Activated T-helper 1 cell treated with anti-CD3 and anti-CD28 coated beads, Interleukin-12 subunit alpha, Interleukin-12 subunit beta, Interleukin-2, Interleukin-4 antibody, amounts not matched to agents 30 ng/mL and 10 ng/mL and 1 ng/mL, durations not matched to agents 14 hours and 24 hours and 36 hours (primary cell): Measurements from ENCODE around the gene NFIB. TPM values are rescaled to one million over a fixed set of nuclear protein-coding genes. Genes with fewer than 3 reads are reported as not detected.
A peak's percentile ranks its signal among the peaks of the same experiment; 100 is the strongest.

Source experiments
- DNase-seq: peaks from one replicate; pipeline ENCODE4 v3.0.0; 2021; ENCODE audit warnings: low spot score
- H3K27ac Mint-ChIP-seq: one replicate; pipeline ENCODE4 v1.8.0; 2021; ENCODE audit warnings: mild to moderate bottlenecking, mixed read lengths
- H3K27me3 Mint-ChIP-seq: one replicate; pipeline ENCODE4 v1.8.0; 2022; ENCODE audit warnings: mild to moderate bottlenecking, moderate library complexity, mixed read lengths; ENCODE audit not compliant: insufficient read depth
- H3K36me3 Mint-ChIP-seq: one replicate; pipeline ENCODE4 v1.8.0; 2021; ENCODE audit warnings: low read depth, mixed read lengths
- H3K4me1 Mint-ChIP-seq: one replicate; pipeline ENCODE4 v1.8.0; 2021; ENCODE audit warnings: low read depth, mixed read lengths
- H3K4me3 Mint-ChIP-seq: one replicate; pipeline ENCODE4 v1.8.0; 2021; ENCODE audit warnings: mild to moderate bottlenecking, moderate library complexity, mixed read lengths
- H3K9me3 Mint-ChIP-seq: one replicate; pipeline ENCODE4 v1.8.0; 2021; ENCODE audit warnings: mixed read lengths
- intact Hi-C: fragments of 100-400 bp; cut with micrococcal nuclease; formaldehyde crosslinking; loops from one replicate; pipeline ENCODE4 v1.15.1; 2024
- total RNA-seq: library from RNA; stranded (reverse); gene quantifications from 2 replicates; pipeline ENCODE4 v1.2.3, GENCODE V29; 2022

The NFIB gene
- total RNA-seq, result not detected in 2 replicates

DNA sequence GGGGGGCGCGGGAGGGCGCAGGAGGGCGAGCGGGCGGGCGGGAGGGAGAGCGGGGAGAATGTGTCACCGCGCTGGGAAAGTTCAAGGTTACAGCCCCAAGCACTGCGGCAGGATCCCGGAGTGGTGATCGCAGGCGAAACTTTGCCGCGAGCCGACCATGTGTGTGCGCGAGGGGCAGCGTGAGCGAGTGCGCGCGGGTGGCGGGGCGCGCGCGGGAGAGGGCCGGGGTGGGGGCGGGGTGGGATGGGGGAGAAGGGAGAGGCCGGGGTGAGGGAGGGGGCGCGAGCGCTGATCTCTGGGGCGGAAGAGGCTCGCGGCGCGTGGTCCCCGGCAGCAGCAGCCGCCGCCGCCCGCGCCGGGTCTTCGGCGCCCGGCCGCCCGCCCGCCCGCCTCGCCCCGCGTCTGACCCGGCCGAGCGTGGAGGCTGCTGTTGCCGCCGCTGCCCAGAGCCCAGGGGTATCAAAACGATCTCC lies at the start of gene NFIB:
TSS of gene NFIB (minus strand) at position 191 of the 473 bp plus-strand sequence. CDS start 630 bp downstream, outside the sequence.
- Mint-ChIP-seq H3K4me1 (peaks cover 16% of the 10 kb centered on the region), H3K9me3 (no peaks in the 10 kb centered on the region), H3K27me3 (peaks cover 60% of the 10 kb centered on the region), H3K27ac (peak within 1 kb of the TSS; percentile 83), H3K36me3 (peaks cover 7% of the 10 kb centered on the region), H3K4me3 (peak within 1 kb of the TSS; percentile 82)
- intact Hi-C loops, result loop anchor here (1.0 to 2.0 kb wide), 2 partner anchors 8 to 13 kb away; no protein-coding TSS in a partner anchor
- DNase-seq, result no peak

GRCh38 chr9:14362175-14362574 lies 48.2 kb upstream of the NFIB start:
- Mint-ChIP-seq H3K4me3 (no peak overlapping the region), H3K4me1 (no peaks in the 10 kb centered on the region), H3K36me3 (no peaks in the 10 kb centered on the region), H3K9me3 (no peaks in the 10 kb centered on the region), H3K27ac (no peak overlapping the region), H3K27me3 (no peaks in the 10 kb centered on the region)
- intact Hi-C loops, result no loop called here
- DNase-seq, result no peak

GRCh38 chr9:14361074-14361473 lies 47.1 kb upstream of the NFIB start:
- no peaks in the 10 kb centered on the region for H3K9me3 Mint-ChIP-seq
- no peak overlapping the region for H3K27ac Mint-ChIP-seq
- no peaks in the 10 kb centered on the region for H3K36me3 Mint-ChIP-seq
- intact Hi-C loops, result no loop called here
- DNase-seq, result no peak
- H3K4me1 Mint-ChIP-seq, result no peaks in the 10 kb centered on the region
- no peaks in the 10 kb centered on the region for H3K27me3 Mint-ChIP-seq
- H3K4me3 Mint-ChIP-seq, result no peak overlapping the region

GRCh38 chr9:14358523-14358922 lies 44.6 kb upstream of the NFIB start:
- Mint-ChIP-seq H3K27ac (no peak overlapping the region), H3K9me3 (no peaks in the 10 kb centered on the region), H3K4me3 (no peak overlapping the region), H3K4me1 (peaks cover 2% of the 10 kb centered on the region), H3K27me3 (no peaks in the 10 kb centered on the region), H3K36me3 (no peaks in the 10 kb centered on the region)
- intact Hi-C loops, result no loop called here
- DNase-seq, result no peak

- H3K4me3 Mint-ChIP-seq, result no peak overlapping the region
- intact Hi-C loops, result no loop called here
- no peak overlapping the region for H3K27ac Mint-ChIP-seq
- peaks cover 7% of the 10 kb centered on the region for H3K4me1 Mint-ChIP-seq
- no peak for DNase-seq
- no peaks in the 10 kb centered on the region for H3K9me3 Mint-ChIP-seq
- H3K36me3 Mint-ChIP-seq, result no peaks in the 10 kb centered on the region
- H3K27me3 Mint-ChIP-seq, result peaks cover 4% of the 10 kb centered on the region
Measured at GRCh38 chr9:14356351-14357265, 42.7 kb upstream of the NFIB start.

- no peak for DNase-seq
- intact Hi-C loops, result loop anchor here (5.0 kb wide), 2 partner anchors 142 to 1002 kb away; no protein-coding TSS in a partner anchor
- Mint-ChIP-seq H3K36me3 (no peaks in the 10 kb centered on the region), H3K9me3 (no peaks in the 10 kb centered on the region), H3K27me3 (peaks cover 24% of the 10 kb centered on the region), H3K27ac (no peak overlapping the region), H3K4me3 (no peak overlapping the region), H3K4me1 (peaks cover 7% of the 10 kb centered on the region)
Measured at GRCh38 chr9:14354201-14354600, 40.3 kb upstream of the NFIB start.

- H3K27ac Mint-ChIP-seq, result no peak overlapping the region
- intact Hi-C loops, result loop anchor here (2.0 to 5.0 kb wide), 3 partner anchors 141 to 1001 kb away; no protein-coding TSS in a partner anchor
- no peaks in the 10 kb centered on the region for H3K36me3 Mint-ChIP-seq
- no peaks in the 10 kb centered on the region for H3K9me3 Mint-ChIP-seq
- peaks cover 7% of the 10 kb centered on the region for H3K4me1 Mint-ChIP-seq
- peak; percentile 57 for DNase-seq
- H3K4me3 Mint-ChIP-seq, result no peak overlapping the region
- H3K27me3 Mint-ChIP-seq, result peaks cover 31% of the 10 kb centered on the region
Measured at GRCh38 chr9:14353222-14354056, 39.5 kb upstream of the NFIB start.

DNA sequence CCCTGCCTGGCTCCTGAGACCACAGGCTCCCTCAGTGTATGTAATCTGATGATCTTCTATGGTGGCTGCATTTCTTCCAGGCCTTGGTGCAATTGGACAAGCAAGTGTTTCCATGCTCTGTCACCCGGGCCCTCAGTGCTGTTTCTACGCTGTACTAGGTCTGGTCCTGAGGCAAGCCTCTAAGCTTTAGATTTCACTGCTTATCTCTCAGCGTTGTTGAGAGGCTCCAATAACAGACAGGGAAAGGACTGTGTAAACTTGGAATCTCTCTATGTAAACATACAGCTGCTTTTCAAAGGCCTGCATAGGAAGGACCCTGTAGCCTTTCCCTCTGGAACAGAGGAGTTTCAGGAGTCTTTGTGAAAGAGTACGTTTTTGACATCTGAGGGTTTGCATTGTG lies 38.6 kb upstream of the NFIB start:
- H3K27me3 Mint-ChIP-seq, result peaks cover 39% of the 10 kb centered on the region
- no peak overlapping the region for H3K27ac Mint-ChIP-seq
- intact Hi-C loops, result loop anchor here (2.0 to 5.0 kb wide), 3 partner anchors 140 to 1000 kb away; no protein-coding TSS in a partner anchor
- peaks cover 7% of the 10 kb centered on the region for H3K4me1 Mint-ChIP-seq
- H3K36me3 Mint-ChIP-seq, result no peaks in the 10 kb centered on the region
- no peak overlapping the region for H3K4me3 Mint-ChIP-seq
- DNase-seq, result no peak
- H3K9me3 Mint-ChIP-seq, result no peaks in the 10 kb centered on the region

DNA sequence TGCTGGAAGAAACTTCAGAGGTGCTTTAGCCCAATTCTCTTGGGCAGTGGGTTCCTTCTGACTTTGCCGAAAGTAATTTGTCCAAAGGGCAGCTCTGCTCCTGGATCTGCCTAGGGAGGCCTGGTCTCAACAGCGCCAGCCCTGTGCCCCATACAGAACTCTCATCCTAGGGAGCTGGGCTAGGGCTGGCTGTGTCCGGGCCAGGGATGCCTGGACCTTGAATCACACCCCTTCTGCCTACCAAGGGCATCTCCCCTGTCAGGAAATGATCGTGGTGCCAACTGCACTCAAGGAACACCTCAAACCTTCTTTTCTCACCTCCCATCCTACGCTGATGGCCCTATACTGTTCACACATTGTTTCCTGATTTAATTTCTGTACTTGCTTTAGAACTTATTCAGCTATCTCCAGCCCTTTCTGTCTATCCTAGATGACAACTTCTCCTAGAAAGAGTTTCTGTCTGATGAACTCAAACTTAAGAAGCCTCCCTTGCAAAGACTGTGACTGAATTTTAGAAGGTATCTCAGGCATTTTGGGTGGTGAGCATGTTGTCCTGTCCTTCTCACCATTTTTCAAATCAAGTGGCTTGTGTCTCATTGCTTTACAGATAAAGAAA lies 37.4 kb upstream of the NFIB start:
- Mint-ChIP-seq H3K27ac (no peak overlapping the region), H3K4me3 (no peak overlapping the region), H3K36me3 (no peaks in the 10 kb centered on the region), H3K4me1 (peaks cover 7% of the 10 kb centered on the region), H3K27me3 (peaks cover 50% of the 10 kb centered on the region), H3K9me3 (no peaks in the 10 kb centered on the region)
- intact Hi-C loops, result loop anchor here (5.0 kb wide), 2 partner anchors 139 to 999 kb away; no protein-coding TSS in a partner anchor
- no peak for DNase-seq

DNA sequence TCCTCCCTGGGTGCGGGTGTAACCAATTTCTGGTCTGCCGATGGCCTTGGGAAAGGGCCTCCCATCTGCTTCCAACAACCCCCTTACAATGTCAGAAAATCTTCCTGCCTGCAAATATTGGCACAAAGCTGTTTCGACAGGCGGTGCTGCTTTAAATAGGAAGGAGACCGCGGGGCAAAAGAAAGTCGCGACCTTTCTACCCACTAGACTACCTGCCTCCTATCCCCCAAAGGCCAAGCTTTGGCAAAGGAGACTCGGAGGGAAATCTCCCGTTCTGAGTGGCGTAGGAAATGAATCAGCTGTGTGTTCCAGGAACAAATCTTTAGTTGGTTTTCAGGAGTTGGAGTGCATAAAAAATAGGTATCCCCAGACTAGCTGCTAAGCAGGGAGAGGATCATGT lies 36.8 kb upstream of the NFIB start:
- Mint-ChIP-seq H3K9me3 (no peaks in the 10 kb centered on the region), H3K27ac (no peak overlapping the region), H3K27me3 (peaks cover 53% of the 10 kb centered on the region), H3K4me1 (peaks cover 7% of the 10 kb centered on the region), H3K36me3 (no peaks in the 10 kb centered on the region), H3K4me3 (no peak overlapping the region)
- intact Hi-C loops, result loop anchor here (5.0 kb wide), 2 partner anchors 138 to 998 kb away; no protein-coding TSS in a partner anchor
- no peak for DNase-seq

GRCh38 chr9:14350349-14350728 lies 36.4 kb upstream of the NFIB start:
- H3K27me3 Mint-ChIP-seq, result peaks cover 53% of the 10 kb centered on the region
- no peaks in the 10 kb centered on the region for H3K9me3 Mint-ChIP-seq
- no peaks in the 10 kb centered on the region for H3K36me3 Mint-ChIP-seq
- no peak for DNase-seq
- peaks cover 7% of the 10 kb centered on the region for H3K4me1 Mint-ChIP-seq
- H3K27ac Mint-ChIP-seq, result no peak overlapping the region
- H3K4me3 Mint-ChIP-seq, result no peak overlapping the region
- intact Hi-C loops, result loop anchor here (5.0 kb wide), 2 partner anchors 138 to 998 kb away; no protein-coding TSS in a partner anchor
